Natural killer cell (primary cell): ENCODE data around the gene FARP2. TPM values are rescaled to one million over a fixed set of nuclear protein-coding genes. Genes with fewer than 3 reads are reported as not detected.

ENCODE experiments used
- ATAC-seq, 3 donors: fragments of 150-1000 bp in 2 of 3; fragments of 200-7000 bp in 1 of 3; cut with Tn5 transposase; 1 replicate in 1 of 3; 2 replicates in 2 of 3; pipeline ENCODE4 v1.10.0; 2021; ENCODE audit warnings: mild to moderate bottlenecking in 2 of 3, moderate library complexity in 2 of 3
- DNase-seq, 2 donors: peaks; one replicate each; pipeline versions ENCODE4 v3.0.0 to v3.0.0-alpha.2; 2013 to 2021; ENCODE audit warnings: mixed read lengths in 1 of 2
- H3K27ac ChIP-seq: one replicate; pipeline ENCODE4 v1.5.1; 2013; ENCODE audit warnings: mild to moderate bottlenecking, low read length
- H3K27me3 ChIP-seq: one replicate; pipeline ENCODE4 v1.6.1; 2013; ENCODE audit warnings: low read length; ENCODE audit not compliant: control insufficient read depth, insufficient read depth
- H3K36me3 ChIP-seq: one replicate; pipeline ENCODE4 v1.6.1; 2013; ENCODE audit warnings: low read length; ENCODE audit not compliant: control insufficient read depth, insufficient read depth
- H3K4me1 ChIP-seq: one replicate; pipeline ENCODE4 v1.6.1; 2013; ENCODE audit warnings: low read length; ENCODE audit not compliant: control insufficient read depth, insufficient read depth
- H3K4me3 ChIP-seq: one replicate; pipeline ENCODE4 v1.5.1; 2013; ENCODE audit warnings: low read length
- H3K9me3 ChIP-seq: one replicate; pipeline ENCODE4 v1.6.1; 2013; ENCODE audit warnings: low read length; ENCODE audit not compliant: control insufficient read depth, insufficient read depth
- H3K27ac Mint-ChIP-seq, 2 donors: one replicate each; pipeline ENCODE4 v1.8.0; 2022; ENCODE audit warnings: mild to moderate bottlenecking in 2 of 2, mixed read lengths in 2 of 2, moderate library complexity in 1 of 2
- H3K27me3 Mint-ChIP-seq, 2 donors: one replicate each; pipeline ENCODE4 v1.8.0; 2022; ENCODE audit warnings: low read depth in 2 of 2, mixed read lengths in 2 of 2
- H3K36me3 Mint-ChIP-seq: one replicate; pipeline ENCODE4 v1.8.0; 2022; ENCODE audit warnings: mixed read lengths
- H3K4me1 Mint-ChIP-seq, 2 donors: one replicate each; pipeline ENCODE4 v1.8.0; 2022; ENCODE audit warnings: mixed read lengths in 2 of 2
- H3K4me3 Mint-ChIP-seq: one replicate; pipeline ENCODE4 v1.8.0; 2022; ENCODE audit warnings: mild to moderate bottlenecking, moderate library complexity, mixed read lengths
- H3K9me3 Mint-ChIP-seq, 2 donors: one replicate each; pipeline ENCODE4 v1.8.0; 2022; ENCODE audit warnings: mixed read lengths in 2 of 2
- CTCF ChIP-seq: fragments of 200-600 bp; IDR thresholded peaks from one replicate; pipeline ENCODE4 v1.8.0; 2022; ENCODE audit warnings: antibody characterized with exemption
- whole genome bisulfite sequencing: methylation state at CpG from one replicate; pipeline ENCODE4 v1.1.7; 2013; ENCODE audit warnings: missing lambda C conversion rate; ENCODE audit not compliant: insufficient coverage; 5-methylcytosine and 5-hydroxymethylcytosine counted together
- intact Hi-C: fragments of 100-400 bp; cut with micrococcal nuclease; formaldehyde crosslinking; loops from one replicate; pipeline ENCODE4 v1.14.2; 2022
- total RNA-seq, 4 donors: library from RNA; stranded (reverse); fragments of 120-200 nt in 1 of 4; gene quantifications; one replicate each; pipeline versions ENCODE4 v1.2.3 to v1.2.4, GENCODE V29; 2013 to 2022

FARP2 gene
- total RNA-seq, 3 donors from 2014 or later (not counting 1 experiment from before 2014, with no cell fraction given), result 26.8 to 40.6 (median 31.6) TPM

DNA sequence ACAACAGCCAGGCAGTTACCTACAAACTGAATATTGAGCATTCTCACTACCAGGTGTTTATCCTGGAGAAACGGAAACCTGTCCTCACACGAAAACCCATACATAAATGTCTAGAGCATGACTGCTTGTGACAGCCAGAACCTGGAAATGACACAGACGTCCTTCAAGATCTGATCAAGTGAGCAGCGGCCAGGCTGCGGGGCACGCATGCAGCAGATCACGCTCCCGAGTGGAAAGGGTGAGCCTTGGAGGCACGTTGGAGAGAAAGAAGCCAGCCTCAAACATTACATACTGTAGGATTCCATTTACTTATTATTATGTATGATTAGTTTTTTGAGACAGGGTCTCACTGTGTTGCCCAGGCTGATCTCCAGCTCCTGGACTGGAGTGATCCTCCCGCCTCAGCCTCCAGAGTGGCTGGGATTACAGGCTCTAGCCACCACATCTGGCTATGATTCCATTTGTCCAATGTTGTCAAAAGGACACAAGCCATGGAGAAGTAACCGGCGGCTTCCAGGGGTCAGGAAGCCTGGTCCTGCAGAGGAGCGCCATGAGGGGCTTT is 175.2 kb downstream of the FARP2 start:
- H3K4me3 ChIP-seq, result no peak overlapping the region
- peaks cover 0 to 2% of the 10 kb centered on the region in 2 donors for H3K9me3 Mint-ChIP-seq
- H3K36me3 ChIP-seq, result no peaks in the 10 kb centered on the region
- no peak for TF ChIP-seq CTCF
- intact Hi-C loops, result no loop called here
- no peak overlapping the region for H3K27ac Mint-ChIP-seq
- no peaks in the 10 kb centered on the region for H3K4me1 Mint-ChIP-seq
- H3K9me3 ChIP-seq, result peaks cover 3% of the 10 kb centered on the region
- no peak for DNase-seq
- ATAC-seq, result no peak
- no peak overlapping the region for H3K4me3 Mint-ChIP-seq
- H3K27ac ChIP-seq, result no peak overlapping the region
- H3K36me3 Mint-ChIP-seq, result no peaks in the 10 kb centered on the region
- H3K4me1 ChIP-seq, result no peaks in the 10 kb centered on the region
- peaks cover 3 to 6% of the 10 kb centered on the region in 2 donors for H3K27me3 Mint-ChIP-seq
- 87% methylated on average over 12 of the region's 13 CpGs for WGBS
- no peaks in the 10 kb centered on the region for H3K27me3 ChIP-seq

DNA sequence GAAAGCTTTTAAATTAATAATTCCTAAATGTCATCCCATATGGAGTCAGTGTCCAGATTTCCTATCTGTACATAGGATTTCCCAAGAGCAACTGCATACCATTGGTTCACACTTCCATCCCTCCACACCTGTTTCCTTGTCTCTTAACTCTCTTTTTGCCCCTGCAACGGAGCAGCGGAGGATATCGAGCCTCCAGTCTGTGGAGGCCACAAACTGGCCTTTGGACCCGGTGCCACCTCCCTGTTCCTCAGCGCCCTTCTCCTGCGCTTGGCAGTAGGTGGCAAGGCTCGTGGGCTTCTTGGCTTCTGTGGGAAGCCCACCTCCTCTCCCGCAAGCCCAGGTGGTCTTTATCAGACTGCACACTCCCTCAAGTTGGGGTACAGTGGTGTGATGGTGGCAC is 176.1 kb downstream of the FARP2 start:
- no peak overlapping the region for H3K4me3 Mint-ChIP-seq
- intact Hi-C loops, result no loop called here

GRCh38 chr2:241532733-241533601 is 176.9 kb downstream of the FARP2 start:
- no peak for DNase-seq
- ATAC-seq, result no peak
- WGBS, result 87% methylated on average over 26 of the region's 26 CpGs

More for the DNA sequence above, 176.1 kb downstream of the FARP2 start:
- DNase-seq (no peak), ATAC-seq (no peak)
- peaks cover 3 to 6% of the 10 kb centered on the region in 2 donors for H3K27me3 Mint-ChIP-seq
- TF ChIP-seq CTCF, result no peak
- no peaks in the 10 kb centered on the region for H3K9me3 Mint-ChIP-seq
- Histone ChIP-seq H3K27ac (no peak overlapping the region), H3K4me1 (no peaks in the 10 kb centered on the region), H3K9me3 (no peaks in the 10 kb centered on the region), H3K27me3 (no peaks in the 10 kb centered on the region), H3K36me3 (no peaks in the 10 kb centered on the region), H3K4me3 (no peak overlapping the region)
- H3K36me3 Mint-ChIP-seq, result no peaks in the 10 kb centered on the region
- no peak overlapping the region for H3K27ac Mint-ChIP-seq
- WGBS, result 90% methylated on average over 8 of the region's 8 CpGs
- H3K4me1 Mint-ChIP-seq, result no peaks in the 10 kb centered on the region

More at GRCh38 chr2:241532733-241533601, 176.9 kb downstream of the FARP2 start:
- H3K4me1 Mint-ChIP-seq, result no peaks in the 10 kb centered on the region
- no peaks in the 10 kb centered on the region for H3K4me1 ChIP-seq
- H3K27me3 Mint-ChIP-seq, result peaks cover 3 to 6% of the 10 kb centered on the region in 2 donors
- H3K9me3 ChIP-seq, result no peaks in the 10 kb centered on the region
- no peak overlapping the region for H3K4me3 ChIP-seq
- no peak overlapping the region for H3K27ac ChIP-seq
- no peak for TF ChIP-seq CTCF
- H3K27ac Mint-ChIP-seq, result no peak overlapping the region
- no peak overlapping the region for H3K4me3 Mint-ChIP-seq
- H3K9me3 Mint-ChIP-seq, result no peaks in the 10 kb centered on the region
- H3K36me3 ChIP-seq, result no peaks in the 10 kb centered on the region
- no peaks in the 10 kb centered on the region for H3K36me3 Mint-ChIP-seq
- intact Hi-C loops, result no loop called here
- no peaks in the 10 kb centered on the region for H3K27me3 ChIP-seq
